Lower leg skin (tissue), 3 donors: ENCODE data around the gene RNASE2.

Experiments
- CTCF ChIP-seq, 3 donors: fragments of 450-650 bp; IDR thresholded peaks; one replicate each; pipeline ENCODE4 v1.5.1; 2016; ENCODE audit warnings: antibody characterized with exemption in 3 of 3, mild to moderate bottlenecking in 3 of 3, moderate library complexity in 2 of 3
- POLR2A ChIP-seq, 2 donors: fragments of 450-650 bp; IDR thresholded peaks; one replicate each; pipeline ENCODE4 v1.6.1; 2016 to 2017; ENCODE audit warnings: antibody characterized with exemption in 2 of 2, mild to moderate bottlenecking in 1 of 2, moderate library complexity in 1 of 2

GRCh38 chr14:20989471-20989786, 34.1 kb downstream of the RNASE2 start:
- TF ChIP-seq CTCF (IDR thresholded peaks at IDR 0.05) (no peak), POLR2A (IDR thresholded peaks at IDR 0.05) (no peak)
